ENCODE measurements around the gene NISCH. TPM values are rescaled to one million over a fixed set of nuclear protein-coding genes. Genes with fewer than 3 reads are reported as not detected.

The NISCH gene
- total RNA-seq, 2 experiments from 2014 or later = 55.0 to 57.3 TPM

GRCh38 chr3:52471371-52472238 lies 16.2 kb downstream of the NISCH start:
- Mint-ChIP-seq H3K9me3 (no peaks in the 10 kb centered on the region), H3K27me3 (no peaks in the 10 kb centered on the region), H3K27ac (no peak overlapping the region), H3K4me1 (peaks cover 1% of the 10 kb centered on the region), H3K4me3 (no peak overlapping the region), H3K36me3 (peaks cover 7% of the 10 kb centered on the region)
- no peak for DNase-seq

GRCh38 chr3:52472239-52473000 lies 17.0 kb downstream of the NISCH start:
- no peaks in the 10 kb centered on the region for H3K9me3 Mint-ChIP-seq
- H3K27me3 Mint-ChIP-seq = no peaks in the 10 kb centered on the region
- H3K27ac Mint-ChIP-seq = no peak overlapping the region
- peaks cover 7% of the 10 kb centered on the region for H3K36me3 Mint-ChIP-seq
- no peak overlapping the region for H3K4me3 Mint-ChIP-seq
- peaks cover 1% of the 10 kb centered on the region for H3K4me1 Mint-ChIP-seq
- DNase-seq = no peak

GRCh38 chr3:52473026-52473425 lies 17.6 kb downstream of the NISCH start:
- Mint-ChIP-seq H3K4me1 (peaks cover 1% of the 10 kb centered on the region), H3K9me3 (no peaks in the 10 kb centered on the region), H3K4me3 (no peak overlapping the region), H3K27ac (no peak overlapping the region), H3K36me3 (peaks cover 7% of the 10 kb centered on the region), H3K27me3 (no peaks in the 10 kb centered on the region)
- no peak for DNase-seq

- DNase-seq = no peak
- Mint-ChIP-seq H3K27ac (no peak overlapping the region), H3K27me3 (no peaks in the 10 kb centered on the region), H3K4me3 (no peak overlapping the region), H3K9me3 (no peaks in the 10 kb centered on the region), H3K4me1 (no peaks in the 10 kb centered on the region), H3K36me3 (peaks cover 12% of the 10 kb centered on the region)
Measured at GRCh38 chr3:52477076-52477795, 21.8 kb downstream of the NISCH start.

GRCh38 chr3:52477796-52478095 lies 22.3 kb downstream of the NISCH start:
- Mint-ChIP-seq H3K36me3 (peaks cover 12% of the 10 kb centered on the region), H3K4me3 (no peak overlapping the region), H3K4me1 (no peaks in the 10 kb centered on the region), H3K9me3 (no peaks in the 10 kb centered on the region), H3K27ac (no peak overlapping the region), H3K27me3 (no peaks in the 10 kb centered on the region)
- DNase-seq = no peak

- Mint-ChIP-seq H3K27ac (no peak overlapping the region), H3K27me3 (no peaks in the 10 kb centered on the region), H3K4me1 (no peaks in the 10 kb centered on the region), H3K4me3 (no peak overlapping the region), H3K36me3 (peaks cover 9% of the 10 kb centered on the region), H3K9me3 (no peaks in the 10 kb centered on the region)
- DNase-seq = no peak
Measured at GRCh38 chr3:52479037-52479876, 23.9 kb downstream of the NISCH start.

- no peaks in the 10 kb centered on the region for H3K9me3 Mint-ChIP-seq
- H3K27ac Mint-ChIP-seq = no peak overlapping the region
- peaks cover 9% of the 10 kb centered on the region for H3K36me3 Mint-ChIP-seq
- no peaks in the 10 kb centered on the region for H3K4me1 Mint-ChIP-seq
- DNase-seq = no peak
- no peaks in the 10 kb centered on the region for H3K27me3 Mint-ChIP-seq
- H3K4me3 Mint-ChIP-seq = no peak overlapping the region
Measured at GRCh38 chr3:52479877-52480575, 24.6 kb downstream of the NISCH start.

GRCh38 chr3:52480768-52481715 lies 25.6 kb downstream of the NISCH start:
- Mint-ChIP-seq H3K27ac (no peak overlapping the region), H3K27me3 (no peaks in the 10 kb centered on the region), H3K4me1 (no peaks in the 10 kb centered on the region), H3K9me3 (no peaks in the 10 kb centered on the region), H3K4me3 (no peak overlapping the region), H3K36me3 (peaks cover 11% of the 10 kb centered on the region)
- DNase-seq = no peak

GRCh38 chr3:52481819-52482521 lies 26.6 kb downstream of the NISCH start:
- Mint-ChIP-seq H3K4me1 (no peaks in the 10 kb centered on the region), H3K27me3 (no peaks in the 10 kb centered on the region), H3K9me3 (no peaks in the 10 kb centered on the region), H3K27ac (no peak overlapping the region), H3K36me3 (peaks cover 11% of the 10 kb centered on the region), H3K4me3 (no peak overlapping the region)
- DNase-seq = no peak

- Mint-ChIP-seq H3K27ac (no peak overlapping the region), H3K4me1 (no peaks in the 10 kb centered on the region), H3K27me3 (no peaks in the 10 kb centered on the region), H3K9me3 (no peaks in the 10 kb centered on the region), H3K4me3 (no peak overlapping the region), H3K36me3 (peaks cover 11% of the 10 kb centered on the region)
- DNase-seq = no peak
Measured at GRCh38 chr3:52483081-52483480, 27.7 kb downstream of the NISCH start.

GRCh38 chr3:52483577-52484381 lies 28.4 kb downstream of the NISCH start:
- no peaks in the 10 kb centered on the region for H3K9me3 Mint-ChIP-seq
- no peak overlapping the region for H3K4me3 Mint-ChIP-seq
- H3K4me1 Mint-ChIP-seq = no peaks in the 10 kb centered on the region
- no peak overlapping the region for H3K27ac Mint-ChIP-seq
- DNase-seq = no peak
- H3K27me3 Mint-ChIP-seq = no peaks in the 10 kb centered on the region
- H3K36me3 Mint-ChIP-seq = peaks cover 8% of the 10 kb centered on the region

GRCh38 chr3:52484680-52485461 lies 29.5 kb downstream of the NISCH start:
- no peak overlapping the region for H3K4me3 Mint-ChIP-seq
- no peaks in the 10 kb centered on the region for H3K27me3 Mint-ChIP-seq
- DNase-seq = no peak
- no peaks in the 10 kb centered on the region for H3K9me3 Mint-ChIP-seq
- no peaks in the 10 kb centered on the region for H3K4me1 Mint-ChIP-seq
- peaks cover 8% of the 10 kb centered on the region for H3K36me3 Mint-ChIP-seq
- H3K27ac Mint-ChIP-seq = no peak overlapping the region
